Smooth muscle cell of the pulmonary artery (primary cell): ENCODE data around the gene ESRRB. TPM values are rescaled to one million over a fixed set of nuclear protein-coding genes. Genes with fewer than 3 reads are reported as not detected.

Experiments
- total RNA-seq: library from RNA; depleted of rRNA; stranded (reverse); fragments of >200 nt; gene quantifications from 2 replicates; pipeline ENCODE4 v1.2.3, GENCODE V29; 2014

Gene ESRRB
- total RNA-seq: not detected in 2 replicates

GRCh38 chr14:76375947-76376404 is at the start of gene ESRRB:
Gene ESRRB, plus strand, starts transcription at chr14:76376137. Its CDS starts 265 bp downstream, at chr14:76376402.

Other genes with a start within 250 kb of the ESRRB start
- gene GPATCH2L, start 224.2 kb upstream of the ESRRB start, total RNA-seq: 51.1 and 60.9 TPM in 2 replicates